Neural cell (in vitro differentiated cells): ENCODE measurements around the gene IFIT5.

Experiments used
- MXI1 ChIP-seq: fragments of 450-650 bp; conservative IDR thresholded peaks from 2 replicates; pipeline ENCODE4 v1.6.1; 2014; ENCODE audit warnings: antibody characterized with exemption, mild to moderate bottlenecking; ENCODE audit not compliant: poor library complexity, severe bottlenecking
- POLR2AphosphoS5 ChIP-seq: IDR thresholded peaks from 2 replicates; pipeline ENCODE4 v1.6.1; 2012
- REST ChIP-seq: IDR thresholded peaks from 2 replicates; pipeline ENCODE4 v1.6.1; 2012; ENCODE audit warnings: borderline replicate concordance
- TF ChIP-seq, protein P1 (sequence below): fragments of 450-650 bp; IDR thresholded peaks from 2 replicates; pipeline ENCODE4 v1.5.1; 2014; ENCODE audit warnings: antibody characterized with exemption, mild to moderate bottlenecking, moderate library complexity; ENCODE audit not compliant: poor library complexity, severe bottlenecking

GRCh38 chr10:89377705-89378637, 36.4 kb upstream of the IFIT5 start, which contains the start of gene IFIT1B:
- no peak for TF ChIP-seq MXI1
- TF ChIP-seq, protein P1, sequence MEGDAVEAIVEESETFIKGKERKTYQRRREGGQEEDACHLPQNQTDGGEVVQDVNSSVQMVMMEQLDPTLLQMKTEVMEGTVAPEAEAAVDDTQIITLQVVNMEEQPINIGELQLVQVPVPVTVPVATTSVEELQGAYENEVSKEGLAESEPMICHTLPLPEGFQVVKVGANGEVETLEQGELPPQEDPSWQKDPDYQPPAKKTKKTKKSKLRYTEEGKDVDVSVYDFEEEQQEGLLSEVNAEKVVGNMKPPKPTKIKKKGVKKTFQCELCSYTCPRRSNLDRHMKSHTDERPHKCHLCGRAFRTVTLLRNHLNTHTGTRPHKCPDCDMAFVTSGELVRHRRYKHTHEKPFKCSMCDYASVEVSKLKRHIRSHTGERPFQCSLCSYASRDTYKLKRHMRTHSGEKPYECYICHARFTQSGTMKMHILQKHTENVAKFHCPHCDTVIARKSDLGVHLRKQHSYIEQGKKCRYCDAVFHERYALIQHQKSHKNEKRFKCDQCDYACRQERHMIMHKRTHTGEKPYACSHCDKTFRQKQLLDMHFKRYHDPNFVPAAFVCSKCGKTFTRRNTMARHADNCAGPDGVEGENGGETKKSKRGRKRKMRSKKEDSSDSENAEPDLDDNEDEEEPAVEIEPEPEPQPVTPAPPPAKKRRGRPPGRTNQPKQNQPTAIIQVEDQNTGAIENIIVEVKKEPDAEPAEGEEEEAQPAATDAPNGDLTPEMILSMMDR = no peak
- no peak for TF ChIP-seq REST
- TF ChIP-seq POLR2AphosphoS5 = no peak
